K562 (cell line): ENCODE data around the gene DPEP1. TPM values are rescaled to one million over a fixed set of nuclear protein-coding genes. Genes with fewer than 3 reads are reported as not detected.

Experiments
- ATAC-seq: fragments of 200-7000 bp; cut with Tn5 transposase; 3 replicates; pipeline ENCODE4 v1.9.1; 2020; ENCODE audit warnings: moderate library complexity
- BruUV-seq: library from RNA; stranded (reverse); fragments of 400-500 nt; replicated peaks from 2 replicates; lab custom pipeline; 2021; lab: Mats Ljungman, UMichigan
- CTCF ChIA-PET: fragments of 300-600 bp; formaldehyde crosslinking; extraction: SDS; loops from one replicate; lab custom pipeline; 2021; ENCODE audit warnings: low intra/inter-chr PET ratio; lab: Yijun Ruan, JAX
- POLR2A ChIA-PET: fragments of 300-600, 350-650 bp; sonication (Branson Sonifier 250); formaldehyde crosslinking; extraction: SDS; loops from one replicate; lab custom pipeline; 2021; ENCODE audit warnings: antibody characterized with exemption, inconsistent platforms; lab: Yijun Ruan, JAX
- DNase-seq, 4 experiments: peaks; one replicate each; pipeline versions ENCODE4 v3.0.0 to v3.0.0-alpha.2; 2011 to 2018; ENCODE audit warnings: low spot score in 3 of 4, mixed read lengths in 3 of 4; ENCODE audit errors: extremely low read depth in 1 of 4
- FAIRE-seq: peaks from 2 replicates; lab custom pipeline; 2011; peaks lifted over from hg19 to GRCh38; lab: Jason Lieb, UNC
- H2AFZ ChIP-seq: 2 replicates; pipeline ENCODE4 v1.6.0; 2011; ENCODE audit warnings: low read depth, low read length, control low read depth, inconsistent platforms
- H3K27ac ChIP-seq: fragments of 200-600 bp; 3 replicates; pipeline ENCODE4 v1.8.0; 2011; ENCODE audit warnings: low read depth, mild to moderate bottlenecking, control low read depth, inconsistent platforms, low read length, moderate library complexity, mixed read lengths; ENCODE audit errors: extremely low read depth
- H3K27me3 ChIP-seq, 2 experiments: fragments of 300-600 bp in 1 of 2; 2 replicates in 1 of 2; 3 replicates in 1 of 2; pipeline versions ENCODE4 v1.6.0 to v1.8.0; 2011; ENCODE audit warnings: inconsistent platforms in 2 of 2, low read length in 2 of 2, mild to moderate bottlenecking in 1 of 2, mixed read lengths in 1 of 2, moderate library complexity in 1 of 2; ENCODE audit not compliant: control insufficient read depth in 2 of 2, insufficient read depth in 2 of 2
- H3K36me3 ChIP-seq: fragments of 300-600 bp; 3 replicates; pipeline ENCODE4 v1.8.0; 2011; ENCODE audit warnings: mild to moderate bottlenecking, low read length, inconsistent platforms; ENCODE audit not compliant: control insufficient read depth, insufficient read depth
- H3K4me1 ChIP-seq, 2 experiments: fragments of 200-600 bp in 1 of 2; replicated peaks in 1 of 2; 2 replicates in 1 of 2; 3 replicates in 1 of 2; pipeline versions ENCODE4 v1.5.1 to v1.8.0; 2011; ENCODE audit warnings: inconsistent platforms in 2 of 2, low read length in 2 of 2, mild to moderate bottlenecking in 1 of 2, mixed read lengths in 1 of 2, moderate library complexity in 1 of 2; ENCODE audit not compliant: control insufficient read depth in 2 of 2, insufficient read depth in 2 of 2
- H3K4me2 ChIP-seq: 2 replicates; pipeline ENCODE4 v1.6.1; 2011; ENCODE audit warnings: low read length, control low read depth, inconsistent platforms, mixed read lengths; ENCODE audit not compliant: insufficient read depth
- H3K4me3 ChIP-seq: fragments of 200-600 bp; sonication (generic), shearing (Covaris generic); 2 replicates; pipeline ENCODE4 v1.5.1; 2016; ENCODE audit warnings: control low read depth, inconsistent platforms
- H3K79me2 ChIP-seq: fragments of 200-600 bp; 3 replicates; pipeline ENCODE4 v1.8.0; 2011; ENCODE audit warnings: low read length, inconsistent platforms; ENCODE audit not compliant: control insufficient read depth, insufficient read depth
- H3K9ac ChIP-seq, 2 experiments: 2 replicates each; pipeline versions ENCODE4 v1.6.0 to v1.6.1; 2011; ENCODE audit warnings: low read depth in 2 of 2, low read length in 2 of 2, control low read depth in 1 of 2, inconsistent platforms in 1 of 2, mild to moderate bottlenecking in 1 of 2, mixed read lengths in 1 of 2; ENCODE audit not compliant: insufficient read depth in 1 of 2
- H3K9me1 ChIP-seq: one replicate; pipeline ENCODE4 v1.6.0; 2011; ENCODE audit warnings: inconsistent platforms, mild to moderate bottlenecking, low read length, moderate library complexity; ENCODE audit not compliant: control insufficient read depth, insufficient read depth
- H3K9me3 ChIP-seq: replicated peaks from 2 replicates; pipeline ENCODE4 v1.5.1; 2011; ENCODE audit warnings: low read depth, low read length, inconsistent platforms; ENCODE audit not compliant: control insufficient read depth, insufficient read depth
- H4K20me1 ChIP-seq: replicated peaks from 2 replicates; pipeline ENCODE4 v1.6.1; 2011; ENCODE audit warnings: low read length, inconsistent platforms, mixed read lengths; ENCODE audit not compliant: control insufficient read depth, insufficient read depth
- FOS ChIP-seq: IDR thresholded peaks from 3 replicates; pipeline ENCODE4 v1.6.1; 2011; ENCODE audit not compliant: insufficient read length; ENCODE audit errors: extremely low read depth
- FUS ChIP-seq: fragments of 200-400 bp; formaldehyde crosslinking; optimal IDR thresholded peaks from 2 replicates; pipeline ENCODE3; 2017; ENCODE audit warnings: low read depth, low read length
- HNRNPL ChIP-seq: fragments of 200-400 bp; formaldehyde crosslinking; IDR thresholded peaks from 2 replicates; pipeline ENCODE4 v1.6.1; 2017; ENCODE audit warnings: low read depth, mild to moderate bottlenecking, low read length
- IFI16 ChIP-seq: fragments of 250-450 bp; sonication (Bioruptor Pico); IDR thresholded peaks from 2 replicates; pipeline ENCODE4 v2.1.2; 2022; ENCODE audit warnings: mild to moderate bottlenecking, inconsistent platforms
- SP1 ChIP-seq: sonication (generic); formaldehyde crosslinking; IDR thresholded peaks from 2 replicates; pipeline ENCODE4 v1.8.1; 2022; ENCODE audit warnings: mild to moderate bottlenecking, missing genetic modification reagents
- WGBS: fragments of 100-300 bp; shearing (Covaris generic); methylation state at CpG from one replicate; pipeline ENCODE4 v1.1.6; 2016; ENCODE audit warnings: low coverage, mixed read lengths; ENCODE audit not compliant: insufficient coverage; ENCODE audit errors: missing lambda C conversion rate; 5-methylcytosine and 5-hydroxymethylcytosine counted together
- in situ Hi-C: fragments of 300-500 bp; cut with MboI; formaldehyde crosslinking; loops from 4 replicates; pipeline ENCODE4 v1.15.0; 2018; ENCODE audit warnings: inconsistent platforms, mixed read lengths
- intact Hi-C: fragments of 100-400 bp; cut with micrococcal nuclease; formaldehyde crosslinking; loops from 2 replicates; pipeline ENCODE4 v1.14.2; 2022
- polyA plus RNA-seq, 8 experiments: library from polyadenylated mRNA; depleted of rRNA in 4 of 8; stranded (reverse) in 5 of 8; unstranded in 3 of 8; fragments of >200 nt; fragmentation: Nextera tagmentation in 2 of 8; fragmentation: Illumina TruSeq in 1 of 8; extraction: Ambion mirVana in 2 of 8; extraction: Trizol in 1 of 8; gene quantifications; 2 replicates each; pipeline versions ENCODE4 v1.2.1 to v1.2.3, GENCODE V29; 2011 to 2014; ENCODE audit warnings: inconsistent platforms in 1 of 8, missing spikeins in 1 of 8
- total RNA-seq, 7 experiments: library from RNA; depleted of rRNA in 6 of 7; stranded (reverse); fragments of >200 nt in 6 of 7; fragmentation: Illumina TruSeq in 2 of 7; extraction: Trizol in 2 of 7; gene quantifications; 2 replicates each; pipeline versions ENCODE4 v1.2.1 to v1.2.3, GENCODE V29; 2011 to 2021; ENCODE audit warnings: low replicate concordance in 1 of 7
- TF ChIP-seq, protein P1 (sequence below): fragments of 200-600 bp; sonication (generic); IDR thresholded peaks from one replicate; pipeline ENCODE4 v1.6.1; 2012; ENCODE audit warnings: mild to moderate bottlenecking, low read depth, low read length, inconsistent platforms

The DPEP1 gene
- total and polyA plus RNA-seq, 9 of the 15 experiments (the other 6 are each of a cell fraction or from before 2014, with no cell fraction given), result 0.14 to 0.31 (median 0.20) TPM; not detected in 6

GRCh38 chr16:89619840-89620239 lies 6.4 kb downstream of the DPEP1 start:
- Histone ChIP-seq H3K4me2 (no peak overlapping the region), H4K20me1 (no peaks in the 10 kb centered on the region), H3K27me3 (peaks cover 25 to 48% of the 10 kb centered on the region in 2 experiments), H3K9me3 (no peaks in the 10 kb centered on the region), H3K79me2 (no peaks in the 10 kb centered on the region), H2AFZ (no peak overlapping the region), H3K4me1 (peaks cover 0 to 51% of the 10 kb centered on the region in 2 experiments; a peak in 2 of 5 replicates), H3K9ac (no peak overlapping the region), H3K27ac (no peak overlapping the region), H3K36me3 (no peaks in the 10 kb centered on the region), H3K4me3 (no peak overlapping the region), H3K9me1 (no peaks in the 10 kb centered on the region)
- WGBS, result 4% methylated on average over 12 of the region's 12 CpGs
- ATAC-seq, result no peak
- POLR2A ChIA-PET, result interaction anchor here (0.9 kb wide), 1 partner anchor 20 kb away, joined by 3 read pairs; no protein-coding TSS in a partner anchor
- no peak for FAIRE-seq
- TF ChIP-seq IFI16 (no peak), HNRNPL (no peak), FUS (no peak), SP1 (CRISPR knock-in tag) (no peak), FOS (no peak)
- TF ChIP-seq, protein P1, sequence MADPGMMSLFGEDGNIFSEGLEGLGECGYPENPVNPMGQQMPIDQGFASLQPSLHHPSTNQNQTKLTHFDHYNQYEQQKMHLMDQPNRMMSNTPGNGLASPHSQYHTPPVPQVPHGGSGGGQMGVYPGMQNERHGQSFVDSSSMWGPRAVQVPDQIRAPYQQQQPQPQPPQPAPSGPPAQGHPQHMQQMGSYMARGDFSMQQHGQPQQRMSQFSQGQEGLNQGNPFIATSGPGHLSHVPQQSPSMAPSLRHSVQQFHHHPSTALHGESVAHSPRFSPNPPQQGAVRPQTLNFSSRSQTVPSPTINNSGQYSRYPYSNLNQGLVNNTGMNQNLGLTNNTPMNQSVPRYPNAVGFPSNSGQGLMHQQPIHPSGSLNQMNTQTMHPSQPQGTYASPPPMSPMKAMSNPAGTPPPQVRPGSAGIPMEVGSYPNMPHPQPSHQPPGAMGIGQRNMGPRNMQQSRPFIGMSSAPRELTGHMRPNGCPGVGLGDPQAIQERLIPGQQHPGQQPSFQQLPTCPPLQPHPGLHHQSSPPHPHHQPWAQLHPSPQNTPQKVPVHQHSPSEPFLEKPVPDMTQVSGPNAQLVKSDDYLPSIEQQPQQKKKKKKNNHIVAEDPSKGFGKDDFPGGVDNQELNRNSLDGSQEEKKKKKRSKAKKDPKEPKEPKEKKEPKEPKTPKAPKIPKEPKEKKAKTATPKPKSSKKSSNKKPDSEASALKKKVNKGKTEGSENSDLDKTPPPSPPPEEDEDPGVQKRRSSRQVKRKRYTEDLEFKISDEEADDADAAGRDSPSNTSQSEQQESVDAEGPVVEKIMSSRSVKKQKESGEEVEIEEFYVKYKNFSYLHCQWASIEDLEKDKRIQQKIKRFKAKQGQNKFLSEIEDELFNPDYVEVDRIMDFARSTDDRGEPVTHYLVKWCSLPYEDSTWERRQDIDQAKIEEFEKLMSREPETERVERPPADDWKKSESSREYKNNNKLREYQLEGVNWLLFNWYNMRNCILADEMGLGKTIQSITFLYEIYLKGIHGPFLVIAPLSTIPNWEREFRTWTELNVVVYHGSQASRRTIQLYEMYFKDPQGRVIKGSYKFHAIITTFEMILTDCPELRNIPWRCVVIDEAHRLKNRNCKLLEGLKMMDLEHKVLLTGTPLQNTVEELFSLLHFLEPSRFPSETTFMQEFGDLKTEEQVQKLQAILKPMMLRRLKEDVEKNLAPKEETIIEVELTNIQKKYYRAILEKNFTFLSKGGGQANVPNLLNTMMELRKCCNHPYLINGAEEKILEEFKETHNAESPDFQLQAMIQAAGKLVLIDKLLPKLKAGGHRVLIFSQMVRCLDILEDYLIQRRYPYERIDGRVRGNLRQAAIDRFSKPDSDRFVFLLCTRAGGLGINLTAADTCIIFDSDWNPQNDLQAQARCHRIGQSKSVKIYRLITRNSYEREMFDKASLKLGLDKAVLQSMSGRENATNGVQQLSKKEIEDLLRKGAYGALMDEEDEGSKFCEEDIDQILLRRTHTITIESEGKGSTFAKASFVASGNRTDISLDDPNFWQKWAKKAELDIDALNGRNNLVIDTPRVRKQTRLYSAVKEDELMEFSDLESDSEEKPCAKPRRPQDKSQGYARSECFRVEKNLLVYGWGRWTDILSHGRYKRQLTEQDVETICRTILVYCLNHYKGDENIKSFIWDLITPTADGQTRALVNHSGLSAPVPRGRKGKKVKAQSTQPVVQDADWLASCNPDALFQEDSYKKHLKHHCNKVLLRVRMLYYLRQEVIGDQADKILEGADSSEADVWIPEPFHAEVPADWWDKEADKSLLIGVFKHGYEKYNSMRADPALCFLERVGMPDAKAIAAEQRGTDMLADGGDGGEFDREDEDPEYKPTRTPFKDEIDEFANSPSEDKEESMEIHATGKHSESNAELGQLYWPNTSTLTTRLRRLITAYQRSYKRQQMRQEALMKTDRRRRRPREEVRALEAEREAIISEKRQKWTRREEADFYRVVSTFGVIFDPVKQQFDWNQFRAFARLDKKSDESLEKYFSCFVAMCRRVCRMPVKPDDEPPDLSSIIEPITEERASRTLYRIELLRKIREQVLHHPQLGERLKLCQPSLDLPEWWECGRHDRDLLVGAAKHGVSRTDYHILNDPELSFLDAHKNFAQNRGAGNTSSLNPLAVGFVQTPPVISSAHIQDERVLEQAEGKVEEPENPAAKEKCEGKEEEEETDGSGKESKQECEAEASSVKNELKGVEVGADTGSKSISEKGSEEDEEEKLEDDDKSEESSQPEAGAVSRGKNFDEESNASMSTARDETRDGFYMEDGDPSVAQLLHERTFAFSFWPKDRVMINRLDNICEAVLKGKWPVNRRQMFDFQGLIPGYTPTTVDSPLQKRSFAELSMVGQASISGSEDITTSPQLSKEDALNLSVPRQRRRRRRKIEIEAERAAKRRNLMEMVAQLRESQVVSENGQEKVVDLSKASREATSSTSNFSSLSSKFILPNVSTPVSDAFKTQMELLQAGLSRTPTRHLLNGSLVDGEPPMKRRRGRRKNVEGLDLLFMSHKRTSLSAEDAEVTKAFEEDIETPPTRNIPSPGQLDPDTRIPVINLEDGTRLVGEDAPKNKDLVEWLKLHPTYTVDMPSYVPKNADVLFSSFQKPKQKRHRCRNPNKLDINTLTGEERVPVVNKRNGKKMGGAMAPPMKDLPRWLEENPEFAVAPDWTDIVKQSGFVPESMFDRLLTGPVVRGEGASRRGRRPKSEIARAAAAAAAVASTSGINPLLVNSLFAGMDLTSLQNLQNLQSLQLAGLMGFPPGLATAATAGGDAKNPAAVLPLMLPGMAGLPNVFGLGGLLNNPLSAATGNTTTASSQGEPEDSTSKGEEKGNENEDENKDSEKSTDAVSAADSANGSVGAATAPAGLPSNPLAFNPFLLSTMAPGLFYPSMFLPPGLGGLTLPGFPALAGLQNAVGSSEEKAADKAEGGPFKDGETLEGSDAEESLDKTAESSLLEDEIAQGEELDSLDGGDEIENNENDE, result no peak
- no TSS peak for BruUV-seq
- intact Hi-C loops, result no loop called here
- in situ Hi-C loops, result no loop called here
- CTCF ChIA-PET, result no interaction called here
- no peak for DNase-seq
